ENCODE results near the gene EPHB6.

Gene EPHB6

GRCh38 chr7:142854372-142855113 is at the start of gene EPHB6:
Gene EPHB6 (plus strand): TSS chr7:142855076. CDS start chr7:142863228, 8,152 bp downstream.
- H3K4me3 ChIP-seq (ENCODE audit: low read depth, low read length) = peak within 1 kb of the TSS; percentile 58
- TF ChIP-seq CTCF (IDR thresholded peaks at IDR 0.05; ENCODE audit: low read depth, low read length, missing control alignments) = no peak
- DNase-seq (ENCODE audit: low read depth) = no peak

- TF ChIP-seq CTCF (IDR thresholded peaks at IDR 0.05; ENCODE audit: low read depth, low read length, missing control alignments) = no peak
- no peak for DNase-seq (ENCODE audit: low read depth)
- no peak overlapping the region for H3K4me3 ChIP-seq (ENCODE audit: low read depth, low read length)
Measured at GRCh38 chr7:142805350-142806021, 49.4 kb upstream of the EPHB6 start.

- H3K4me3 ChIP-seq (ENCODE audit: low read depth, low read length) = no peak overlapping the region
- TF ChIP-seq CTCF (IDR thresholded peaks at IDR 0.05; ENCODE audit: low read depth, low read length, missing control alignments) = no peak
- no peak for DNase-seq (ENCODE audit: low read depth)
Measured at GRCh38 chr7:142806022-142806356, 48.9 kb upstream of the EPHB6 start.

GRCh38 chr7:142806957-142807356 is 47.9 kb upstream of the EPHB6 start:
- H3K4me3 ChIP-seq (ENCODE audit: low read depth, low read length) = no peak overlapping the region

GRCh38 chr7:142807855-142808460 is 46.9 kb upstream of the EPHB6 start:
- no peak overlapping the region for H3K4me3 ChIP-seq (ENCODE audit: low read depth, low read length)
- TF ChIP-seq CTCF (IDR thresholded peaks at IDR 0.05; ENCODE audit: low read depth, low read length, missing control alignments) = no peak
- DNase-seq (ENCODE audit: low read depth) = peak; percentile 60

More at GRCh38 chr7:142806957-142807356, 47.9 kb upstream of the EPHB6 start:
- no peak for DNase-seq (ENCODE audit: low read depth)
- TF ChIP-seq CTCF (IDR thresholded peaks at IDR 0.05; ENCODE audit: low read depth, low read length, missing control alignments) = no peak

GRCh38 chr7:142808461-142808801 is 46.4 kb upstream of the EPHB6 start:
- no peak overlapping the region; the same call in 1 of the 2 replicates for H3K4me3 ChIP-seq (ENCODE audit: low read depth, low read length)
- no peak for TF ChIP-seq CTCF (IDR thresholded peaks at IDR 0.05; ENCODE audit: low read depth, low read length, missing control alignments)
- DNase-seq (ENCODE audit: low read depth) = no peak

Measured in GM12864 (cell line).